ENCODE measurements around the gene GSTP1. TPM values are rescaled to one million over a fixed set of nuclear protein-coding genes. Genes with fewer than 3 reads are reported as not detected.
A peak's percentile ranks its signal among the peaks of the same experiment; 100 is the strongest.

GSTP1 gene
- total RNA-seq, 1 experiment from 2014 or later, result 570 TPM

GRCh38 chr11:67615728-67616430, 32.3 kb downstream of the GSTP1 start:
- intact Hi-C loops (cut with micrococcal nuclease; ENCODE audit: unreplicated experiment), result no loop called here
- no peak for TF ChIP-seq POLR2AphosphoS5 (IDR thresholded peaks at IDR 0.05; ENCODE audit: low read depth, low read length)
- peak; percentile 73 for TF ChIP-seq CTCF (IDR thresholded peaks at IDR 0.05)
- no peak; the same call in 1 of the 2 replicates for ATAC-seq

DNA sequence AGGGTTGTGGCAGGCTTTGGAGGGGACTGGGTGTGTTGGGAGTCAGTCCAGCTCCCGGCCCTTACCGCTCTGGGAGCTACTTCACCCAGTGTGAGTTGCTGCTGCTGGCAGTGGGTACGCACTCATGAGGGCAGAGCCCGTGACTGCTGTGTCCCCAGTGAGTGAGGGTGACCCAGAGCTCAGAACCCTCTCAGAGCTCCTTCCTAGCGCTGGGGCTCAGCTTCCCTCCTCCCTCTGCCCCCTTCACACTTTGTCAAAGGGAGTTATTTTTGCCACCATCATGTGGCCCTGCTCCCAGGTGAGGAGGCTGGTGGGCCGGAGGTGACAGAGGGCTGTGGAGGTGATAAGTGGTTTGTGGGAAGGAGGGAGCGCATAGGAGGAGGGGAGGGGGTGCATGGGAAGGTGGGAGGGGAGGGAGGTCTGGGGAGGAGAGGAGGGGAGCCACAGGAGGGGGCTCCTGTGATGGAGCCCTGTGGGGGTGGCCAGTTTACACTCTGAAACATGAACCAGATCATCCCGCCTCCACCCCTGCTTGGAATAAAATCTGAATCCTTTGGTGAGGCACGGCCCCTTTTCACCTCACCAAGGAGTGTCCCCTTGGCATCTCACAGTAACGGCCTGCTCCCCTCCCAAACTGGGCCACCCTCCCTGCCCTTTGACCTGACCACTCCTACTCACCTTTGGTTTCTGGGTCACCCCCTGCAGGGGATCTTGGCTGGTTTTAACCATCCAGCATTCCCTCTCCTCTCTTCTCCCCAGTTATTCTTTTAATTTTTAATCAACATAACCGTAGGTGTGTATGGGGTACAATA, 33.0 kb downstream of the GSTP1 start:
- ChIA-PET POLR2A (no interaction called here), CTCF (no interaction called here)
- intact Hi-C loops (cut with micrococcal nuclease; ENCODE audit: unreplicated experiment) (no loop called here), in situ Hi-C loops (cut with HindIII; ENCODE audit: low pct_unique_long_range_greater_than_20kb, low sequenced_read_pairs) (no loop called here)
- Histone ChIP-seq H3K27me3 (ENCODE audit: control insufficient read depth, insufficient read depth, low read length) (no peaks in the 10 kb centered on the region), H3K9me3 (ENCODE audit: control insufficient read depth, insufficient read depth, low read depth, low read length) (no peaks in the 10 kb centered on the region), H3K27ac (ENCODE audit: low read length) (no peak overlapping the region), H3K4me3 (ENCODE audit: low read depth in 2 of 2, low read length in 2 of 2) (no peak overlapping the region), H3K36me3 (ENCODE audit: control insufficient read depth, insufficient read depth, low read length) (no peaks in the 10 kb centered on the region), H3K4me1 (ENCODE audit: control insufficient read depth, insufficient read depth, low read length) (peaks cover 11% of the 10 kb centered on the region)
- ATAC-seq (no peak), DNase-seq (ENCODE audit: low read depth, low spot score) (no peak)
- BruUV-seq (replicated peaks), result no TSS peak
- TF ChIP-seq TCF7L2 (IDR thresholded peaks at IDR 0.05; ENCODE audit: low read depth, low read length) (no peak), CTCF (IDR thresholded peaks at IDR 0.05) (no peak), POLR2AphosphoS5 (IDR thresholded peaks at IDR 0.05; ENCODE audit: low read depth, low read length) (no peak), SIN3A (IDR thresholded peaks at IDR 0.05; ENCODE audit: borderline replicate concordance, insufficient read depth, low read depth, low read length) (no peak)
- TF ChIP-seq, protein P1, sequence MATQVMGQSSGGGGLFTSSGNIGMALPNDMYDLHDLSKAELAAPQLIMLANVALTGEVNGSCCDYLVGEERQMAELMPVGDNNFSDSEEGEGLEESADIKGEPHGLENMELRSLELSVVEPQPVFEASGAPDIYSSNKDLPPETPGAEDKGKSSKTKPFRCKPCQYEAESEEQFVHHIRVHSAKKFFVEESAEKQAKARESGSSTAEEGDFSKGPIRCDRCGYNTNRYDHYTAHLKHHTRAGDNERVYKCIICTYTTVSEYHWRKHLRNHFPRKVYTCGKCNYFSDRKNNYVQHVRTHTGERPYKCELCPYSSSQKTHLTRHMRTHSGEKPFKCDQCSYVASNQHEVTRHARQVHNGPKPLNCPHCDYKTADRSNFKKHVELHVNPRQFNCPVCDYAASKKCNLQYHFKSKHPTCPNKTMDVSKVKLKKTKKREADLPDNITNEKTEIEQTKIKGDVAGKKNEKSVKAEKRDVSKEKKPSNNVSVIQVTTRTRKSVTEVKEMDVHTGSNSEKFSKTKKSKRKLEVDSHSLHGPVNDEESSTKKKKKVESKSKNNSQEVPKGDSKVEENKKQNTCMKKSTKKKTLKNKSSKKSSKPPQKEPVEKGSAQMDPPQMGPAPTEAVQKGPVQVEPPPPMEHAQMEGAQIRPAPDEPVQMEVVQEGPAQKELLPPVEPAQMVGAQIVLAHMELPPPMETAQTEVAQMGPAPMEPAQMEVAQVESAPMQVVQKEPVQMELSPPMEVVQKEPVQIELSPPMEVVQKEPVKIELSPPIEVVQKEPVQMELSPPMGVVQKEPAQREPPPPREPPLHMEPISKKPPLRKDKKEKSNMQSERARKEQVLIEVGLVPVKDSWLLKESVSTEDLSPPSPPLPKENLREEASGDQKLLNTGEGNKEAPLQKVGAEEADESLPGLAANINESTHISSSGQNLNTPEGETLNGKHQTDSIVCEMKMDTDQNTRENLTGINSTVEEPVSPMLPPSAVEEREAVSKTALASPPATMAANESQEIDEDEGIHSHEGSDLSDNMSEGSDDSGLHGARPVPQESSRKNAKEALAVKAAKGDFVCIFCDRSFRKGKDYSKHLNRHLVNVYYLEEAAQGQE (IDR thresholded peaks at IDR 0.05; ENCODE audit: insufficient read depth in 1 of 2, low read depth in 2 of 2, low read length in 1 of 2), result no peak

More at GRCh38 chr11:67615728-67616430, 32.3 kb downstream of the GSTP1 start:
- no peak for DNase-seq (ENCODE audit: low read depth, low spot score)
- no peak overlapping the region for H3K4me3 ChIP-seq (ENCODE audit: low read depth in 2 of 2, low read length in 2 of 2)
- POLR2A ChIA-PET, result no interaction called here
- no peaks in the 10 kb centered on the region for H3K36me3 ChIP-seq (ENCODE audit: control insufficient read depth, insufficient read depth, low read length)
- CTCF ChIA-PET, result no interaction called here
- no peak overlapping the region for H3K27ac ChIP-seq (ENCODE audit: low read length)
- H3K27me3 ChIP-seq (ENCODE audit: control insufficient read depth, insufficient read depth, low read length), result no peaks in the 10 kb centered on the region
- H3K4me1 ChIP-seq (ENCODE audit: control insufficient read depth, insufficient read depth, low read length), result peaks cover 11% of the 10 kb centered on the region
- H3K9me3 ChIP-seq (ENCODE audit: control insufficient read depth, insufficient read depth, low read depth, low read length), result no peaks in the 10 kb centered on the region
- no TSS peak for BruUV-seq (replicated peaks)
- in situ Hi-C loops (cut with HindIII; ENCODE audit: low pct_unique_long_range_greater_than_20kb, low sequenced_read_pairs), result no loop called here
